ENCODE data around the gene TAAR9. TPM values are rescaled to one million over a fixed set of nuclear protein-coding genes. Genes with fewer than 3 reads are reported as not detected.
"Not testable (repeated sequence)": the region's sequence is repeated elsewhere in the genome, so short reads cannot be mapped to it uniquely, and the experiment has no call there.

The TAAR9 gene
- total RNA-seq, 2 experiments from 2014 or later, result not detected

- Mint-ChIP-seq H3K27me3 (peaks cover 22% of the 10 kb centered on the region), H3K36me3 (ENCODE audit: low read depth) (no peaks in the 10 kb centered on the region), H3K9me3 (ENCODE audit: low read depth) (no peaks in the 10 kb centered on the region), H3K27ac (no peak within 1 kb of the TSS), H3K4me3 (no peak within 1 kb of the TSS), H3K4me1 (no peaks in the 10 kb centered on the region)
- POLR2A ChIA-PET, result no interaction called here
- ATAC-seq, result no peak
- DNase-seq, result no peak
- CTCF ChIA-PET, result no interaction called here
- intact Hi-C loops (cut with DNase I, micrococcal nuclease), result no loop called here
These were observed 14.3 kb downstream of the TAAR9 start, which contains the start of gene TAAR8 for GRCh38 chr6:132552372-132552771. Gene TAAR8 (plus strand): TSS chr6:132552672. CDS start chr6:132552693, 21 bp downstream.

- POLR2A ChIA-PET; ATAC-seq; H3K9me3 Mint-ChIP-seq (ENCODE audit: low read depth); H3K4me3 Mint-ChIP-seq; H3K27ac Mint-ChIP-seq; CTCF ChIA-PET; DNase-seq; H3K4me1 Mint-ChIP-seq; H3K36me3 Mint-ChIP-seq (ENCODE audit: low read depth); intact Hi-C loops (cut with DNase I, micrococcal nuclease): not testable (repeated sequence)
- peaks cover 25% of the 10 kb centered on the region for H3K27me3 Mint-ChIP-seq
These were observed 22.0 kb downstream of the TAAR9 start for GRCh38 chr6:132560087-132560486.

- POLR2A ChIA-PET, result no interaction called here
- H3K9me3 Mint-ChIP-seq (ENCODE audit: low read depth), result no peaks in the 10 kb centered on the region
- CTCF ChIA-PET, result no interaction called here
These were observed 28.3 kb downstream of the TAAR9 start for GRCh38 chr6:132566404-132566803.

GRCh38 chr6:132567566-132567965 lies 29.5 kb downstream of the TAAR9 start:
- CTCF ChIA-PET, result no interaction called here
- POLR2A ChIA-PET, result no interaction called here
- no peaks in the 10 kb centered on the region for H3K4me1 Mint-ChIP-seq
- ATAC-seq (no peak), DNase-seq (no peak)
- H3K4me3 Mint-ChIP-seq, result no peak overlapping the region
- intact Hi-C loops (cut with DNase I, micrococcal nuclease), result no loop called here
- H3K36me3 Mint-ChIP-seq (ENCODE audit: low read depth), result no peaks in the 10 kb centered on the region
- H3K27ac Mint-ChIP-seq, result no peak overlapping the region
- H3K27me3 Mint-ChIP-seq, result peaks cover 18% of the 10 kb centered on the region
- no peaks in the 10 kb centered on the region for H3K9me3 Mint-ChIP-seq (ENCODE audit: low read depth)

More at GRCh38 chr6:132566404-132566803, 28.3 kb downstream of the TAAR9 start:
- intact Hi-C loops (cut with DNase I, micrococcal nuclease), result no loop called here
- H3K36me3 Mint-ChIP-seq (ENCODE audit: low read depth), result no peaks in the 10 kb centered on the region
- no peak overlapping the region for H3K27ac Mint-ChIP-seq
- H3K4me3 Mint-ChIP-seq, result no peak overlapping the region
- peaks cover 18% of the 10 kb centered on the region for H3K27me3 Mint-ChIP-seq
- ATAC-seq, result no peak
- no peak for DNase-seq
- no peaks in the 10 kb centered on the region for H3K4me1 Mint-ChIP-seq

- Mint-ChIP-seq H3K27ac (no peak overlapping the region), H3K4me1 (no peaks in the 10 kb centered on the region), H3K27me3 (peaks cover 18% of the 10 kb centered on the region), H3K9me3 (ENCODE audit: low read depth) (no peaks in the 10 kb centered on the region), H3K36me3 (ENCODE audit: low read depth) (no peaks in the 10 kb centered on the region), H3K4me3 (no peak overlapping the region)
- DNase-seq (no peak), ATAC-seq (no peak)
- CTCF ChIA-PET, result no interaction called here
- intact Hi-C loops (cut with DNase I, micrococcal nuclease), result no loop called here
- POLR2A ChIA-PET, result no interaction called here
These were observed 30.5 kb downstream of the TAAR9 start for GRCh38 chr6:132568611-132569010.

GRCh38 chr6:132569170-132569569 lies 31.1 kb downstream of the TAAR9 start:
- Mint-ChIP-seq H3K9me3 (ENCODE audit: low read depth) (no peaks in the 10 kb centered on the region), H3K4me1 (no peaks in the 10 kb centered on the region), H3K27me3 (peaks cover 20% of the 10 kb centered on the region), H3K27ac (no peak overlapping the region), H3K4me3 (no peak overlapping the region), H3K36me3 (ENCODE audit: low read depth) (no peaks in the 10 kb centered on the region)
- intact Hi-C loops (cut with DNase I, micrococcal nuclease), result no loop called here
- ChIA-PET POLR2A (no interaction called here), CTCF (no interaction called here)
- ATAC-seq (no peak), DNase-seq (no peak)

GRCh38 chr6:132570221-132570777 lies 32.2 kb downstream of the TAAR9 start, which contains the start of gene TAAR6:
Gene TAAR6 (plus strand): TSS chr6:132570322. CDS start chr6:132570322, 0 bp downstream.
- intact Hi-C loops (cut with DNase I, micrococcal nuclease), result no loop called here

GRCh38 chr6:132571774-132572173 lies 33.7 kb downstream of the TAAR9 start:
- Mint-ChIP-seq H3K36me3 (ENCODE audit: low read depth) (no peaks in the 10 kb centered on the region), H3K4me3 (no peak overlapping the region), H3K27ac (no peak overlapping the region), H3K4me1 (no peaks in the 10 kb centered on the region), H3K9me3 (ENCODE audit: low read depth) (no peaks in the 10 kb centered on the region), H3K27me3 (peaks cover 16% of the 10 kb centered on the region)
- no peak for DNase-seq
- ChIA-PET CTCF (no interaction called here), POLR2A (no interaction called here)
- intact Hi-C loops (cut with DNase I, micrococcal nuclease), result no loop called here
- no peak for ATAC-seq

More at GRCh38 chr6:132570221-132570777, 32.2 kb downstream of the TAAR9 start, which contains the start of gene TAAR6:
- Mint-ChIP-seq H3K27ac (no peak within 1 kb of the TSS), H3K9me3 (ENCODE audit: low read depth) (no peaks in the 10 kb centered on the region), H3K4me1 (no peaks in the 10 kb centered on the region), H3K4me3 (no peak within 1 kb of the TSS), H3K36me3 (ENCODE audit: low read depth) (no peaks in the 10 kb centered on the region), H3K27me3 (peaks cover 17% of the 10 kb centered on the region)
- ChIA-PET CTCF (no interaction called here), POLR2A (no interaction called here)
- no peak for DNase-seq
- no peak for ATAC-seq

GRCh38 chr6:132584698-132585097 lies 46.6 kb downstream of the TAAR9 start:
- DNase-seq (no peak), ATAC-seq (no peak)
- intact Hi-C loops (cut with DNase I, micrococcal nuclease), result no loop called here
- POLR2A ChIA-PET, result no interaction called here
- no peaks in the 10 kb centered on the region for H3K36me3 Mint-ChIP-seq (ENCODE audit: low read depth)
- no peak overlapping the region for H3K4me3 Mint-ChIP-seq
- H3K27me3 Mint-ChIP-seq, result peaks cover 23% of the 10 kb centered on the region
- no peaks in the 10 kb centered on the region for H3K4me1 Mint-ChIP-seq
- CTCF ChIA-PET, result no interaction called here
- no peaks in the 10 kb centered on the region for H3K9me3 Mint-ChIP-seq (ENCODE audit: low read depth)
- no peak overlapping the region for H3K27ac Mint-ChIP-seq

- Mint-ChIP-seq H3K4me3 (no peak overlapping the region), H3K36me3 (ENCODE audit: low read depth) (no peaks in the 10 kb centered on the region), H3K27me3 (peaks cover 16% of the 10 kb centered on the region), H3K4me1 (no peaks in the 10 kb centered on the region), H3K27ac (no peak overlapping the region), H3K9me3 (ENCODE audit: low read depth) (no peaks in the 10 kb centered on the region)
- ChIA-PET CTCF (no interaction called here), POLR2A (no interaction called here)
- intact Hi-C loops (cut with DNase I, micrococcal nuclease), result no loop called here
- ATAC-seq, result no peak
- no peak for DNase-seq
These were observed 49.3 kb downstream of the TAAR9 start for GRCh38 chr6:132587424-132587823.

Other genes with a start within 250 kb of the TAAR9 start
- gene MOXD1, start 136.8 kb upstream of the TAAR9 start, total RNA-seq, result not detected
- gene STX7, start 25.2 kb upstream of the TAAR9 start, total RNA-seq, result 10 to 100 TPM; 13.3 to 20.3 TPM
- not detected for gene TAAR8, start 14.4 kb downstream of the TAAR9 start, total RNA-seq
- gene TAAR6, start 32.0 kb downstream of the TAAR9 start, total RNA-seq, result not detected
- not detected for gene TAAR5, start 51.5 kb downstream of the TAAR9 start, total RNA-seq
- gene TAAR2, start 86.0 kb downstream of the TAAR9 start, total RNA-seq, result not detected
- gene TAAR1, start 120.9 kb downstream of the TAAR9 start, total RNA-seq, result not detected
- not detected for gene VNN1, start 175.8 kb downstream of the TAAR9 start, total RNA-seq
- 1 to 10 TPM; 6.0 to 8.5 TPM for gene VNN2, start 219.6 kb downstream of the TAAR9 start, total RNA-seq

All from activated CD4-positive, alpha-beta T cell treated with anti-CD3 and anti-CD28 coated beads for 36 hours (primary cell).